GM21528 (cell line): Measurements from ENCODE around the gene PDE6D.

Source experiments
- ATAC-seq: cut with Tn5 transposase; IDR thresholded peaks from one replicate; pipeline ENCODE4 v1.9.1; 2021; ENCODE audit warnings: mild to moderate bottlenecking, moderate library complexity; ENCODE audit not compliant: unreplicated experiment, low FRiP score

Gene PDE6D

GRCh38 chr2:231780909-231781797 lies at the start of gene PDE6D:
Gene PDE6D, minus strand, starts transcription at chr2:231781282. Its CDS starts 168 bp downstream, at chr2:231781114.
- ATAC-seq = peak; percentile 88

- ATAC-seq = no peak
These were observed 40.8 kb upstream of the PDE6D start for GRCh38 chr2:231821908-231822307.

DNA sequence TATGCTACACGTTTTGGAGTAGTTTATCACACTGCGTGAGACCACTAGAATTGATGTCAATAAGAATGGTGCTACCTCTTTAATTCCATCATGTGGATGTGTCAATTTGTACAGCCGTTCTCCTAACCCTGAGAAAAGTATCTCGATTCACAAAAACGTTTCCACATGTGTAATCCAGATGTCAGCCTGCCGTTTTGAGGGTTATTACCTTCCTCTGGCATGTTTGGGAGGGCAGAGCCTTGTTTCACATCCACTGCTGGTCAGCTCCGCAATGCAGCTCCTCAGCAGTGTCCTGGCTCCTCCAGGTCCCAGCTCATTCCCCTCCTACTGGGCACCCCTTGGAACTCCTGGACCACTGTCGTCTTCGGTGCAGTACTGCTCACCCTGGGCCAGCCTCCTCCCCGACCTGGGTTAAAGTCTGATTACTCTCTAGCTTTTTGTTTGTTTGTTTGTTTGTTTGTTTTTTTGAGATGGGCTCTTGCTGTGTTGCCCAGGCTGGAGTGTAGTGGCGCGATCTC lies 39.8 kb upstream of the PDE6D start:
- no peak for ATAC-seq

- ATAC-seq = no peak
These were observed 38.5 kb upstream of the PDE6D start for GRCh38 chr2:231819447-231820042.

- no peak for ATAC-seq
These were observed 35.4 kb upstream of the PDE6D start for GRCh38 chr2:231816327-231817026.

DNA sequence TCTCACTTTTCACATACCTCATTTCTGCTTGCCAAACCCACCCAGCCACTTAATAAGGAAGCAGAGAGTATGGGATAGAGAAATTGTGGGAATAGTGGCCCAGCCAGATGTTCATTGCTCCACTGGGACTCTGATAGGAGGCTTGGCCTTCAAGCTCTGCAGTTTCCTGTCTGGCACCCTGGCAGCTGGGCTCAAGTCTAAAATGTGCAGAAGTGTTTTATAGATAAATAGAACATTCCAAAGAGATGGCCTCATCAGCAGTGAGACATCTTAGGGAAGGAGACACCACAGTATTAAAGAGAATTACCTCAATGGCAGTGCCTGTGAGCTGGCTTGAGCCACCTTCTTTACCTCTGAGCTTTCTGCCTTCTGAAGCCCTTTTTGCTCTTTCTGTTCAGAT lies 29.8 kb upstream of the PDE6D start:
- ATAC-seq = no peak

GRCh38 chr2:231807020-231807419 lies 25.9 kb upstream of the PDE6D start:
- ATAC-seq = no peak

GRCh38 chr2:231803501-231804138 lies 22.5 kb upstream of the PDE6D start:
- no peak for ATAC-seq

- ATAC-seq = no peak
These were observed 19.5 kb upstream of the PDE6D start for GRCh38 chr2:231800493-231801091.

GRCh38 chr2:231795525-231796327 lies 14.6 kb upstream of the PDE6D start:
- ATAC-seq = no peak

DNA sequence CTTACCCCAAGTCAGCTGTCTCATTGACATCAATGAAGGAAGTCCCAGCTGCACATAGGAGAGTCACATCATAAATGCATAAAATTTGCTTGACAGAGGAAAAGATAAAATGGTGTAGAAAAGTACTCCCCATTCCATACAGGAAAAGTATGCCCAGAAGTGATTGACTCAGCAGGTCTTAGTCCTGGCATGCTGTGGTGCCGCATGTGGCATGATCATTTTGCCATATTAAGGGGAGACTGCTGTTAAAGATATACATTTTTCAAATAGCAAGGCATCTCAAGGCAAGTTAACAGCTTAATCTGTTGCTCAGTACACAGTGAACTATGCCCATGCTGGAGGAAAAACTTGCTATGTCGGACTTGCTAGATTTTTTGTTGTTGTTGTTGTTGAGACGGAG lies 13.3 kb upstream of the PDE6D start:
- no peak for ATAC-seq

DNA sequence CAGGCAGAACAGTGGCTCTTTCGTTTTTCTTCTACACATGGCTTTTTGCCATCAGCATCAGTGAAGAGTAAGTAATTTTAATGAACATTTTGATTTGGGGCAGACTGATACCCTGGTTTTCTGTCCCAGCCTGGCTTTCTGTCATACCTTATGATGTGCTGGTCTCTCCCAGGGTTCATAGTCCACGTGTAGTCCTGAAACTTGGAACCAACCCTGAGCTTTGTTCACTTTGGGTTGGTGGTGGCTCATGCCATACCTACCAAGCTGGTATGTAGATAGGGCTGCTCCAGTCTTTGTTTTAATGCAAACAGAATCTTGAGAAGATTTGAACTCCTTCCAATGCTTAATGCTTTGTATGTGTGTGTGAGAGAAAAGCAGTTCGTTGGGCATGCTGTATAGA lies 10.0 kb upstream of the PDE6D start:
- ATAC-seq = no peak

GRCh38 chr2:231786917-231787292 lies 5.8 kb upstream of the PDE6D start:
- ATAC-seq = no peak

DNA sequence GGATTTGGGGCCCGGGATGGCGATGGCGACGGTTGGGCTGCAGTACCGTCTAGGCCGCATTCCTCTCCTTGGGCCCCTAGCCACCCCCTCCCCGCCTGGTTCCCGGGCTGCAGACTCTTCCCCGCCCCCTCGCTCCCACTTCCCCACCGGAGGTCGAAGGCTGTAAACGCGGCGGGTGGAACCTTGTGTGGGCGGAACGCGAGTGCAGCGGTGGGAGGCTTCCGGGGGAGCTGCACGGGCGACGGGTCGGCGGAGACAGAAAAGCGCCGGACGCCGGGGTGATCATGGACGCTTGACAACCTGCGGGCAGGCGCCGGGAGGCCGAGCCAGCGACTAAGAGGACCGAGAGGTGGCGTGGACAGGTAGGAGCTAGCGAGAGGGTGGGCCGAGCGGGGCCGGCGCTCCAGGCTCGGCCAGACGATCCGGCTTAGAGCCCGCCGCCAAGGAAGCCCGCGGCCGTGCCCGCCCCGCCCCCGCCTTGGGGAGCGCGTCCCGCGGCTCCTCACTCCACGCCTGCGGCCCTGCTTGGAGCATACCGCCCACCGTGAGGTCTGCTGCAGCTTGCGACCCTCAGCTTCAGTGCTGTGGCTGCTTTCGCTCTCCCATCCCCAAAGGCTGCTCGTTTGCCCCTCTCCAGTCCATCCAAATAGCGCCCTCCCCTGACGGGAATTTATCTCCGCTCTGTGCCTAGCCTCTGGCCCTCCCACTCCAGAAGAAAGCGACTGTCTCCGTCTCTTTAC lies 5.3 kb upstream of the PDE6D start, which contains the start of gene COPS7B:
TSS of gene COPS7B (plus strand) at position 269 of the 740 bp plus-strand sequence. CDS start 2,126 bp downstream, outside the sequence.
- ATAC-seq = peak; percentile 59

GRCh38 chr2:231785822-231786176 lies 4.7 kb upstream of the PDE6D start:
- ATAC-seq = peak; percentile 8

DNA sequence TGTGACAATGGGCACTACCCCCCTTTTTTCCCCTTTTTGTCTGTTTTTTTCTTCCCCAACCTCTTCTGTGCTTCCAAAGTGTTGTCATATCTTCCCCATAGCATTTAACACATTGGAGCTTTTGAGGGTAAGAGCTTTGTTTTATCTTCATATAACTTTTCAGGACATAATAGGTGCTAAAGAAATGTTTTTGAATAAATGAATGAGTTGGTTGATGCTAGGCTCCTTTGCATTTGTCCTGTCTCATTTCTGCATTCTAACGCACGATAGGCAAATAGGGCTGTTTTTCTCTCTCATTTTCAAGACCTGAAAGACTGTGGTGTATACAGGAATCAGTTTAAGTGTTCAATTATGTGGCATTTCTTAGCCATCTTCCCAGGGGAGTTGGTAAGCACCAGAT lies 4.3 kb upstream of the PDE6D start:
- ATAC-seq = no peak

DNA sequence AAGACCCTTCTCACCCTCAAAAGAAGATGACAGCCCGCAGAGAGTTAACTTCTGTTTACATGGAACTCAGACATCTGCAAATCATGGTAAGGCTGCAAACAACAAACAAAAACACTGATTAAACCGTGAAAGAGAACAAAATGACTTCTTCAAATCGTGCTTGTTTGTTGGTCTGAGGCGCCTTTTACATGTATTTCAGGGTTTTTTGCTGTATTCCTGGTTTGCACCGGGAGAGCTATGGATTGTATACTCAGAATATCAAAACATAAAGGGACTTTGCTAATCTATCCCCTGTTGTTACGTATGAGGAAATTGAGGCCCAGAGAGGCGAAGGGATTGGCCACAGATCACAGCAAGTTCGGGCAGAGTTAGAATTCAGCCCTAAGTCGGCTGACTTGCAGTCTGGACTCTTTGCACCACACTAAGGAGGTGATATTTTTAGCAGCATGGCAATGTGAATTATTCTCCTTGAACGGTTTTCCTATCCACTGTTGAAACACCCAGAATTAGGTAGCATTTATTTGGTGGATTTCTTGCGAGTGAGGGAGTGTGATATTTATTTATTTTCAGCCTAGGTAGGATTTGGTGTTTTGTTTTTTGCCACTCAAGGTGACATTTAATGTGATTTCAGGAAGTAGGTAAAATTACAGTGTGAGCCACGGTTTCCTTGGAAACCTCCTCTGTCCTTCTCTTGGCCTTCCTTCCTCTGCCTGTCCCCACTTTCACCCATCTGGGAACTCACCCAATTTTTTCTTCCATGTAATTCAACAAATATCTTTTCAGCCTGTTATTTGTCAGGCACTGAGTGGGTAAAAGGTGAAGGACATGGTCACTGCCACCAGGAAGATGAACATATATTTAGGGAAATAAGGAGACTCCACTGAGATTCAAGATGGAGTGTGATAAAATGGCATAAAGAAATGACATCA lies 980 bp upstream of the PDE6D start:
- no peak for ATAC-seq
